Kasumi-1 (cell line): ENCODE data around the gene ADAMTS3.
"Not testable (repeated sequence)": the region's sequence is repeated elsewhere in the genome, so short reads cannot be mapped to it uniquely, and the experiment has no call there.

Experiments
- DNase-seq, 2 experiments: peaks; one replicate each; lab custom pipeline; 2025; lab: John Stamatoyannopoulos, UW

The ADAMTS3 gene

DNA sequence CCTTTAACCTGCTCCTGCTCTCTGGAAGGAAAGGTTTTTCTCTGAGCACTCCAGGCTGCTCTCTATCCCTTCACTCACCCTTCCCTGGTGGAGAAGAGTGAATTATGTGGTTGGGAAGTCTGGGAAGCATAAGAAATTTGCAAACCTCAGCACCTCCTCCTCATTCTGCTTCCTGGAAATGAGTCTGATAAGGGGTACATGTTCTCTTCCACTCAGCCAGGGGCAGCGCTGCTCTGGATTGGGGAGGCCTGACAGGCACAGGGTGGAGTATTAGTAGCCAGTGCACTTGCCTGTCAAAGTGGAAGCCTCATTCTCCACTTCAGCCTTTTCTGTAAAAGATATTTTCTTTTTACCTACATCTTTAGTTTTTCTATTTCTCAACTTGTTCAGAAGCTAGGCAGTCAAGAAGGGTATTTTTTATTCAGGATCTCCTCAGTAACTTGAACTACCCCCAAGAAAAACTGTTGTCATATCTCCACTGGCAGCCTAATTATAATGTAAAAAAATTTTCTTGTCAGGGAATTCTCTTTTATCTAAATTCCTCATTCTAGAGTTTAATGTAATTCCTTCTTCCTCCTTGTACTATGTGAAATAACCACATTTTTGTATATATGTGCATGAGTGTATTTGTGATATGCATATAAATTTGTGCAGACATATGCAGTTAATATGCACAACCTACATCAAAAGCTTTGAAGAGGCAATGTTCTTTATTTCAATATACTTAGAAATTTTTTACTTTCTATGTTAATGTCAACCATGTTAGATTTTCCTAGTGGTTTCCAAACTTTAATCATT is 15.3 kb downstream of the ADAMTS3 start:
- DNase-seq: no peak

DNA sequence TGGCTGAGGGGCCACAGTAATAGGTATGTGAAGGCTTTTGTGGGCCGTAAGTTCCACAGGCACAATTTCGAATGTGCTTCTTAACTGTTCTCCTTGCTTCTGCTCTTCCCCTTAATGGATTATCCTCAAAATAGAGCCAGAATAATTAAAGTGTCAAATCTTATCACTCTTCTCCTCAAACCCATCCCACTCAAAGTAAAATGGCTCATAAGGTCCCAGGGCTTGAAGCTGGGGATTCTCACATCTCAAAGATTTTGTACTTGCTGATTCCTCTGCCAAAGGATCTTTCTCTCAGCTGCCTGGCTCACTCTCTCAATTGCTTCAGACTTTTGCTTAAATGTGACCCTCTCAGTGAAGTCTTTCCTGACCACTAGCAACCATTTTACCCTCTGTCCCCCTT is 16.6 kb downstream of the ADAMTS3 start:
- DNase-seq: no peak

DNA sequence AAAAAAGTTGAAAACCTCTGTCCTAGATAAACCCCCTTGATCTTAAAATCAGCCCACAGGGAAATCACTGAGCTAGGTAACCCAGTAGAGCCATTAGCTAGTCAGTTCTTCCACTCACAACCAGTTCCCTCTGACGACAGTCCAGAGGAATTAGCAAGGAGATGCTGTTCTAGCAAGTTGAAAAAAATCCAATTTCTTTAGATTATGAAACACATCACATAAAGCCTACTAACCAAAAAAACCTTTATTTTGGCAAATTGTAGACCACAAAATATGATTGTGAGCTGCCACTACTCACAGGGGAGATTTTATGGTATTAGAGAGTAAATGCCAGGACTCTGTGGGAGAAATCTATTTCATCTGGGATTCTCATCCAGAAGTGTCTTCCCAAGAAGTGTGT is 22.6 kb downstream of the ADAMTS3 start:
- no peak for DNase-seq

DNA sequence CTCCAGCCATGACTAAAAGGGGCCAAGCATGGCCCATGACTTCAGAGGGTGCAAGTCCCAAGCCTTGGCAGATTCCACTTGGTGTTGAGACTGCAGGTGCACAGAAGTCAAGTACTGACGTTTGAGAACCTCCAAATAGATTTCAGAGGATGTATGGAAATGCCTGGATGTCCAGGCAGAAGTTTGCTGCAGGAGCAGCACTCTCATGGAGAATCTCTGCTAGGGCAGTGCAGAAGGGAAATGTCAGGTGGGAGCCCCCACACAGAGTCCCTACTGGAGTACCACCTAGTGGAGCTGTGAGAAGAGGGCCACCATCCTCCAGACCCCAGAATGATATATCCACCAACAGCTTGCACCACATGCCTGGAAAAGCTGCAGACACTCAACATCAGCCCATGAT is 28.3 kb downstream of the ADAMTS3 start:
- DNase-seq: not testable (repeated sequence)

DNA sequence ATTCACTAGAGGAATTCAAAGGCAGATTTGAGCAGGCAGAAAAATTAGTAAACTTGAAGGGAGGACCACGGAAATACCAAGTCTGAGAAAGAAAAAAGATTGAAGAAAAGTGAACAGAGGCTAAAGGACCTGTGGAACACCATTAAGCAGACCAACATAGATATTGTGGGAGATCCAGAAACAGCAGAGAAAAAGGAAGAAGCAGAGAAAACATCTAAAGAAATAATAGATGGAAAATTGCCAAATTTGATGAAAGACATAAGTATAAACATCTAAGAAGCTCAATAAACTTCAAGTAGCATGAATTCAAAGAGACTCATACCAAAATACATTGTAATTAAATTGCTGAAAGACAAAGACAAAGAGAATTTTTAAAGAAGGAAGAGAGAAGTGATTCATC is 31.0 kb downstream of the ADAMTS3 start:
- DNase-seq: no peak

DNA sequence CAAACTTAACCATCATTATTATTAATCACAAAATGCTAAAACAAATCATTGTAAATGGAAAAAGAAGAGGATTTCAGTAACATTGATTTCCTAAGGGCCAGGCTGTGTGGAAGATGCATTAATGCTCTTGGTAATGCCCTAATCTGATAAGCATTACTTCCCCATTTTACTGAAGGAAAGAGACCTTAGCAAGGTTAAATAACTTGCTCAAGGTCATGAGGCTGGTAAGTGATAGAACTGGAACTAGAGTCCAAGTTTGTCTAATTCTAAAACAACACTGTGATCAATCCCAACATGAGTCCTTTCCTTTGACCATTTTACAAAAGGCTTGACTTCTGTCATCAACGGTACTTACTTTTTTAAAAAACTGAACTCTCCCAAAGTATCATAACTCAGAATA is 32.6 kb downstream of the ADAMTS3 start:
- DNase-seq: no peak

DNA sequence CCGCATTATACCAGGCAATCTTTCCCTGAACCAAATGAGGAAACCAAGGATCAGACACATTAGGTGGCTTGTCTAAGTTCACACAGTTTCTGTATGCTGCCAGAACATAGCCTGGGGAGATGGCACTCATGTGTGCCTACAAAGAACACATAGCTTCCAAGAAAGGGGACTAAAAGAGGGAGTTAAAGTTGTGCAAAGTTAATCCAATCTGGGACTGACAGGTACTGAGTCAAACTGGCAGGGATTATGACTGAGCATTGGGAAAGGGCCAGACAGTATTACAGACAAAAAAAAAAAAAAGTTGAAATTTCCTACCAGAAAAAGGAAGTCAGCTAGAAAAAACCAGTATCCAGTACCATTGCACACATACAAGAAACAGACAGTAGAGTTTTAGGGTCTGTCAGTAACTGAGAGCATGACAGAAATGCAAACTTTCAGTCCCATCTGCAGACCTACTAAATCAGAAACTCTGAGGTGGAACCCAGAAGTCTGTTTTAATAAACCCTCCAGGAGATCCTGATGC is 37.2 kb downstream of the ADAMTS3 start:
- peak; percentile 39 to 43 for DNase-seq

DNA sequence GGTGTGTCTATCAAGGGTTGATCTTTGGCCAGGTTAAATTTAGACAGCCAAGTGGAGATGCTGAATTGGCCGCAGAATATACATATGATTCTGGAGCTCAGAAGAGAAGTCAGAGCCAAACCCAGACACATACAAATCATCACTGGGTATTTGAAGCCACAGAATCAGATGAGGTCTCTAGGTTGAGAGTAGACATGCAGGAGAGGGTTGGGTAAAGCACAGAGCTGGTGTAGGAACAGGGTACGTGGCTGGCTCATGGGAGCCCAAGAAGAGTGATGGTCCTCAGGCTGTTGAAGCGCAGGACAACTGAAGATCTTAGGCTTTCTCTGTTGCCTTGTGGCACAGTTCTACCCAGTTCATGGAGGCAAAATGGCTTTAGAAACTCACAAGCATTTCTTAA is 37.7 kb downstream of the ADAMTS3 start:
- DNase-seq: no peak

DNA sequence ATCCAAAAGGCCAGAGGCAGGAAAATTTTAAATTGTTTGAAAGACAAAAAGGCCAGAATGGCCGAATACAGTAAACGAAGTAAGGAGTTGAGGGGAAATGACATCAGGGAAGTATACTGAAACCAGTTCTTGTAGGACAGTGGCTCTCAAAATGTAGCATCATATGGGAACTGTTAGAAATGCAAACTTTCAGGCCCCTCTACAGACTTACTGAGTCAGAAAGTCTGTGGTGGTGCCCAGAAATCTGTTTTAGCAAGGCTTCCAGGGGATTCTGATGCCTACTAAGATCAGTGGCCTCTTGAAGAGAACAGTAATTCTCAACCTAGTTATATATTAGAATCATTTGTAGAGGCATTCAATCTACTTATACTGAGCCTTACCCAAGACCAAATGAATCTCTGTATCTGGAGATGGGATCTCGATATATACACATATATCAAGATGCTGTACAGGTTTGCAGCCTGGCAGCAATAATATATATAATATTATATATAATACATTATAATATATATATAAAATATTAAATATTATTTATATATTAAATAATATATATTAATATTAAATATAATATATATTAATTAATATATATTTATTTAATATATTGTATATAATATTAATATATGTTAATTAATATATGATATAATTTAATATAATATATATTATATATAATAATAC is 39.7 kb downstream of the ADAMTS3 start:
- DNase-seq: peak in 1 of 2 experiments; percentile 14

DNA sequence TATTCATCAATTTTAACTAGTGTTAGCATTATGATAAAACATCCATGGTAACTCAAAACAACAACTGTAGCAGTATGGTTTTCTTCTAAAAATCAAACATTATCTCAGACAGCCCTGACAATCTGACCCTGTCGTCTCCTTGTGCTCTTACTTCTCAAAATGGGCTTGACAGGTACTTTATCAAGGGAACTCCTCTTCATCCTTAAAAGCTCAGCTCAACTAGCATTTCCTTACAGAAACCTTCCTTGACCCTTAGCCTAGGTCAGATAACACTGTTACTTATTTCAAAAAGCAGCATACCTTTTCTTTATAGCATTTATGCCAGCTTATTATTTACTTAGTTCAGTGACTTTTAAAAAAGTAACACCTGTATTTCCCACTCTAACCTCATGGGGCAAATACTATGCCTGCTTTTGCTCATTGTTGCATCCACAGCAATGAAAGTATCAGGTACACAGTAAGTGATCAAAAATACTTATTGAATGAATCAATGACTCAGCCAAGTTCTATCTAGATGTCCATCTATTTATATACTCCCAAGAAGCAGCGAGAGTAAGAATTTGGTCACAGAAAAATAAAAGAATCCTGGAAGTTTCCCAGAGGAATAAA is 41.9 kb downstream of the ADAMTS3 start:
- no peak for DNase-seq

DNA sequence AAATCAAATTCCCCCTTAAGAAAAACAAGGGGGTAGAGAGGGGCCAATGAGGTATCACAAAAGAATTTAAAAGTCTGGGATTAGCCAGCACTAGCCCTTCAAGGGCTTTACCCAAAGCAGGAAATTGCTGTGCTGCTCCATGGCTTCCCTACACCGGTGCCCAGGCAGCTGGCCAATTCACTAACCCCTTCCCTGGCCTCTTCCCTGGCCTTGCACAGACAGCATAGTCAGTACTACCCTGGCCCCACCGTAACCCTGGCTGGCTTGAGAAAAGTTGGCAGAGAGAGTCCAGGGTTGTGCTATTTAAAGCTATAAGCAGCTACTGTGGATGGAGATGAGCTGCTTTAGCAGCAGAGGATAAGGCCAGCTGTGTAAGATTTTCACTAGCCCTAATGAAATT is 43.1 kb downstream of the ADAMTS3 start:
- DNase-seq: no peak

DNA sequence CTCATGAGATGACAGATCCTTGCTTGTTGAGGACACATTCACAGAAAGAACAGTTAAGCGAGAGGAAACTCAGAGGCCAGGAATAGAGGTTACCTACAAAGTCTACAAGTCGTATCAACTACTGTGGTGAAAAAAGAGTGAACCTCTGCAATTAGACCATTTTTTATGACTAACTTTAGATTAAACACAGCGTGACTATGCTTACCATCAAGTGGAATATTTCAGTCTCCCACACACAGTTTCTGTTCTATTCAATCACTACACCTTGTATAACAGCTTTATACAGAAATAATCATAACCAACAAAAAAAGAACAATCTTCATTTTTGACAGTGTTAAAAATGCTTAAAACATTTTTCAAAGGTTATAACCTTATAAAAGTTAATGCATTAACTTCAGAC is 46.6 kb downstream of the ADAMTS3 start:
- DNase-seq: no peak

DNA sequence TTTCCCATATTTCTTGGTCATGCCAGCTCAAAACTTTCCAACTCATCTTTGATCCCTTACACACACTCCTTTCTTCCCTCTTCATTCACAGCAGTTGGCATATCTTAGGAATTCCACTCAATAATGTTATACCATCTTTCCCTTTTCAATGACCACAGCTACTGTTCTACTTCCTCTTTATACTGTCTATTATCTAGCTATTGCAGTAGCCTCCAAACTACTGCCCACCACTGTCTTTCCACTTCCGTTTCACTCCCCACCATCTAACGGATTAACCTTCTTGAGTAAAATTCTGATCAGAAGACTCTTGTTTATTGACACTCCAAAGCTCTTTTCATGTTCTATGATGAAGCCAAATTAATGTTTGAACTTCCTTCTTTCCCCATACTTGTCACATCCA is 55.8 kb downstream of the ADAMTS3 start:
- peak; percentile 71 to 73 for DNase-seq

DNA sequence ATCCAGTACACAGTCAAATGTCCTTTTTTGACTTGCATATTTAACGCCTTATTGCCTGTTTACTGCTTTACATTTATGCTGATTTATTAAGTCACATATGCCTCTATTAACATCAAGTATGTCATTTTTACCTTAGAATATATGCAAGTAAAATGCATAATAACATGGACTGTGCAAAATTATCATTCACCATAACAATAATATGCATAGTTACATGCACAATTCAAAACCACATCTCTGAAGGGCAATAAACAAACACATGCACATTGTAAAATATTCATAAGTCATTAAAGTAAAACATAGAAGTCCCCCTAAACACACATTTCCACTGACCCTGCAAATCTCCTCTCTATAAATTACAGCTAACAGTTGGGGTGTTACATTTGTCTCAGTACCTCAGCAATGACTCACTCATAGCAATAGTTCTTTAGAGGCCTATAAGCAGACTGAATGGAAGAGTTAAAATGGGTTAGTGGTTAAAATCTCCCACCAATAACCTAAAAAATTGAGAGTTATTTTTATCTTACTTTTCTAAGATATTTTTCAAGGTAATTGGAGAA is 61.1 kb downstream of the ADAMTS3 start:
- no peak for DNase-seq

DNA sequence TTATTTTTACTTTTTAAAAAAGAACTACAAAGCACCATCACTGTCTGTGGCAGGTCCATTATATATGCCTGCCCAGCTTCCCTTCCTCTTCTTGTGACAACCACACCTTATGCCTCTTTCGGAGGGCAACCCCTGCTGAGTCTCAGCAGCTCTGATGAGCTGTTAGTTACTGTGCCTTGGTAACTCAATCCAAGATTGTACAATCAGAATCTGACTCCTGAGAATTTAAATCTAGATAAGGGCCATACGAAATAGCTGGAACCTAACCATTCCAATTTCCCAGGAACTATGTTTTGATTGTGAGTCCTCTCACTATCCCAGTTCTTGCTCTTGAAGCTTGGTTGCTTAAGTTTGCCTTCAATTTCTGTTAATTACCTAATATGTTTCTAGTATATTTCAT is 61.9 kb downstream of the ADAMTS3 start:
- DNase-seq: no peak

DNA sequence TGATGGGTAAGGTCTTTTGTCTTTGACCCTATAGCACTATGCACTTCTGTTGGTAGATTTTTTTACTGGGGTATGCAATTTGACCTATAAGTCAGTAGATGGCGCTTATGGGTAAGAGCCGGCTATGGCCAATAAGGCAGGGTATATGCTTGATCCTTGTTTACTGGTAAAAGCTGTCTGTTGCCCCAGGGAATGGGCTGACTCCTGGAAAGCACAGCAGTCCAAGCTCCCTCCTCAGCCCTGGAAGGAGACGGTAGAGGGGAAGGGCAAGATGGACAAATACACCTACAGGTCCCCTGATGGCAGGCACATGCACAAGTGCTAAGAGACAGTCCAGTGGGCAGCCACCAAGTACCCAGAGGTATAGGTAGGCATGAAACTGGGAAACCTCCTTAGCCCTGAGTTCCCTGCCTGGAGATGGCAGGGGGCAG is 63.7 kb downstream of the ADAMTS3 start:
- peak; percentile 61 to 76 for DNase-seq

DNA sequence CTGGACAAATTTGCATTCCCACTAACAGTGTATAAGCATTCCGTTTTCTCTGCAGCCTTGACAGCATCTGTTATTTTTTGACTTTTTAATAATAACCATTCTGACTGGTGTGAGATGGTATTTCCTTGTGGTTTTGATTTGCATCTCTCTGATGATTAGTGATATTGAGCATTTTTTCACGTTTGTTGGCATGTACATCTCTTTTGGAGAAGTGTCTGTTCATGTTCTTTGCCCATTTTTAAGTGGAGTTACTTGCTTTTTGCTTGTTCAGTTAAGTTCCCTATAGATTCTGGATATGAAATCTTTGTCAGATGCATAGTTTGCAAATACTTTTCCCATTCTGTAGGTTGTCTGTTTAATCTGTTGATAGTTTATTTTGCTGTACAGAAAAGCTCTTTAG is 68.8 kb downstream of the ADAMTS3 start:
- DNase-seq: no peak

DNA sequence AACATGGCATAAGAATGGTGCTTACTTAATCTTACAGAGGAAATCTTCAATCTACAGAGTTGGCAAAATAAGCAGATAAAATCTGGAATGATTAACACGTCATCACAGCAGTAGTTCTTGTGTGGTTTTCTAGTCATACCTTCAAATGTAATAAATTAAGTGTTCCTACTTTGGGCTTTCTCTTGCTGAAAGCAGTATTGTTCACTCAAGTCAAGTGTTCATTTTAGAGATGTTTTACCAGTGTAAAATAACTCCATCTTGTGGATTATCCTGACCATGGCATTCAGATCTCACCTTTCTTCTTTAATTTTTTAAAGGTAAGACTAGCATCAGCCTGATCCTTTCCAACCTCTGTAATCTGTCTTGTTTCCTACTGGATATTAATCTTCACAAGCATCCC is 72.9 kb downstream of the ADAMTS3 start:
- DNase-seq: peak in 1 of 2 experiments; percentile 4

DNA sequence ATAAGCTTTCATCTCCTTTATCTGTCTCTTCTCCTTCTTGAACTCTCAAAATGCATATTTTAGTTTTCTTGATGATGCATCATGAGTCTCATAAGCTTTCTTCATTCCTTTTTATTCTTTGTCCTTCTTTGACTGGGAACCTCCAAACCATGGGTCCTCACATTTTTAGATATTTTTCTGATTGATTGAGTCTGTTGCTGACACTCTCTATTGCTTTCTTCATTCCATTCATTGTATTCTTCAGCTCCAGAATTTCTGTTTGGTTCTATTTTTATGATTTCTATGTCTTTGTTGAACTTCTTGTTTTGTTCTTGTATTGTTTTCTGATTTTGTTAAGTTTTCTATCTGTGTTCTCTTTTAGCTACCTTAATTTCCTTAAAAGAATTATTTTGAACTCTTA is 74.9 kb downstream of the ADAMTS3 start:
- DNase-seq: no peak

DNA sequence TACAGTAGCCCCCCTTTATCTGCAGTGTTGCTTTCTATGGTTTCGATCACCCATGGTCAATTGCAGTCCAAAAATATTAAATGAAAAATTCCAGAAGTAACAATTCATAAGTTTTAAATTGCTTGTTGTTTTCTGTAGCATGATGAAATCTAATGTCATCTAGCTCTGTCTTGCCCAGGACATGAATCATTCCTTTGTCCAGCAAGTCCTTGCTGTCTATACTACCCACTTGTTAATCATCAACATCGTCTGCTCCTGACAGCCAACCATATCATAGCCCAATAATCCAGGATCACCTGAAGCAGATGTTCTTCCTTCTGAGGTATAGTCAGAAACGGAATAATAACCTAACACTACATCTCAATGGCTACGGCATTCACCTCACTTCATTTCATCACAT is 79.8 kb downstream of the ADAMTS3 start:
- no peak for DNase-seq

DNA sequence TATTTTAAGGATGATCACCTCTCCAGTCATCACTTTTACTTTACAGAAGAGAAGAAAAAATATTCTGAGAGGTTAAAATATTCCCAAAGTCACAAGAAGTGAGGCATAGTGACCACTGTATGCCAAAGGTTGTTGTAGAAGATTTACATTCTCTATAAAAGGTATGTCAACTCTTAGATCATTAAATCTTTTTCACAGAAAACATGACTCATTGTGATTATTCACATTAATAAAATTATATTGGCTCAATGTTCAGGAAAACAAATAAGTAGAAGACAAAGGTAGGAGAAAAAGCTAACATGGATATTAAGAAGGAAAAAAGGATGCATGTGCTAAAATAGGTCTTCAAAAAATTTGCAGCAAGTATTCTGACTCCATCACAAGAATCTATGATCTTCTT is 82.0 kb downstream of the ADAMTS3 start:
- no peak for DNase-seq

DNA sequence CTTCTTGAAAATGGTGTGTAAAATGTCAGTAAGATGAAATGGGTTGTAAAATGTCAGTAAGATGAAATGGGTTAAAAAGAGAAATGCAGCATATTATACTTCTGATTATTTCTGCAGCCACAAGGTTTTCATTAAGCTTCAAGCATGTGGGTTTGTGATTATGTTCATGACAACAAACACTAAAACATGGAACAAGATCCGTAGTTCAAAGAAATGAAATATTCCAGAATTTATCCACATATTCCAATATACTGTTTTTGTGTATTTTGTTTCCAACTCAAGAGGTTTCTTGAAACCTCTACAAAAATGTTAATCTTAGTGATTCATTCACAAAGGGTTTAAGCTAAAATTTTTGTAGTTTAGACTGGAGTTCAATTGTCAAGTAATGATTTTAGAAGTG is 84.0 kb downstream of the ADAMTS3 start:
- no peak for DNase-seq

DNA sequence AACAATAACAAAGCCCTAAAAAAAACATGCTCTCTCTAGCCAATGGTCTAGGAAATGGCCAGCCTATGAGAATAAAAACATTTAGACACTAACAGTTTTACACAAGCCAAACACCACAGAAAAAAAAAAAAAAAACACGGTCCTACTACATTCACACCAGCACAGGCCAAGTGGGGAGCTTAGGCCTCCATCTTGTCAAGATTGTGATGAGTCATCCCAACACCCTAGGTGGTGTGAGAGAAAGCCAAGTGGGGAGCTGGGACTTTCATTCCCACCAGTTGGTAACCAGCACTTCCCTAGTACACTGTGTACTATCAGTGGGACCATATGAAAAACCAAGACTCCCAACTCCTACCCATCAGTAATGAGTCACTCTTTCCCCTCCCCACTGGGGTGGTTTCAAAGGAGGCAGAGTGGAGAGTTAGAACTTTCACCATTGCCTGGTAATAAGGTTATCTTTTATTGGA is 95.6 kb downstream of the ADAMTS3 start:
- peak in 1 of 2 experiments; percentile 4 for DNase-seq
